ENCODE data around the gene IL15RA.
"Not testable (repeated sequence)": the region's sequence is repeated elsewhere in the genome, so short reads cannot be mapped to it uniquely, and the experiment has no call there.

IL15RA gene

GRCh38 chr10:5968681-5969453 is 8.5 kb downstream of the IL15RA start:
- TF ChIP-seq ZNF274 (IDR thresholded peaks at IDR 0.05; ENCODE audit: low read depth, low read length): no peak
- H3K4me3 ChIP-seq (ENCODE audit: low read length): no peak overlapping the region

DNA sequence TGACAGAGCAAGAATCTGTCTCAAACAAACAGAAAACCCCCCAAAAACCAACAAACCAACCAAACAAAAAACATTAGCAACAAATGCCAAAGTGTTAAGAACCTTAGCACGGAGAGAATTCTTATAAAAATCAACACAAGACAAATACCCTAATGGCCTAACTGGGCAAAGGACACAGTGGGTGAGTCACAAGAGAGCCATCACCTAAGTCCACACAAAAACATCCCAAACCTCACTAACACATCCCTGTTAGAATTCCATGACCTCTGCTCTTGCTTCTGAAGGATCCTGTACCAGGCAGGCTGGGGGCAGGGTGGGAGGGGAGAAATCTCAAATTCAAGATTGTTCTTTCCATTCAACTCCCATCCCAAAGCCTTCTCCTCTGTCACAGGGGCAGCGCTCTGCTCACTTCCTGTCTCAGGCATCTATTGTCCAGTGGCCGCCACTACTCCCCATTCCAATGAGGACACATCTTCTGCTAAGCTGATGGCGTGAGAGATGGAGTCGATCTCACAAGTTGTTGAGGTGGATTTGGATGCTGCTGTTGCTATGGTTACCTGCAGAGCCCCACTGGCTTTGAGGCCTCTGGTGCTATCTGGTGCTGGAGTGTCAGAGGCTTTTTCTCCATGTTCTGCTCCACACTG is 9.2 kb downstream of the IL15RA start:
- no peak overlapping the region for H3K4me3 ChIP-seq (ENCODE audit: low read length)
- TF ChIP-seq ZNF274 (IDR thresholded peaks at IDR 0.05; ENCODE audit: low read depth, low read length): no peak

DNA sequence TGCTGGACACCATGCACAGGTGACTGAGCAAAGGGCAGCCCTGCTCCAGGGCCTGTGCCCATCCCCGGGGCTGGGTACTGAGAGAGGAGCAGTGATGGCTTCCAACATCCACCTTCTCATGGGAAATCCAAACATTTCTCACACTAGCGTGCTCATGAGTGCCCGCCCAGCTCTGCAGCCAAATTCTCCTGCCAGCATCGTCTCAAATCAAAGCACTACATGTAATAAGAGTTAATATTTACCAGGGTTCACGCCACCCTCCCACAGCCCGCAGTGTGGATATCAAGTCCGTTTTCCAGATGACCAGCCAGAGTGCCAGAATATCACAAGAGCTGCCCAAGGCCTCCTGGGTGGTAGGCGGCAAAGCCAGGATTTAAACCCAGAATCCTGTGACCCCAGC is 12.1 kb downstream of the IL15RA start:
- no peak for TF ChIP-seq ZNF274 (IDR thresholded peaks at IDR 0.05; ENCODE audit: low read depth, low read length)
- H3K4me3 ChIP-seq (ENCODE audit: low read length): no peak overlapping the region

DNA sequence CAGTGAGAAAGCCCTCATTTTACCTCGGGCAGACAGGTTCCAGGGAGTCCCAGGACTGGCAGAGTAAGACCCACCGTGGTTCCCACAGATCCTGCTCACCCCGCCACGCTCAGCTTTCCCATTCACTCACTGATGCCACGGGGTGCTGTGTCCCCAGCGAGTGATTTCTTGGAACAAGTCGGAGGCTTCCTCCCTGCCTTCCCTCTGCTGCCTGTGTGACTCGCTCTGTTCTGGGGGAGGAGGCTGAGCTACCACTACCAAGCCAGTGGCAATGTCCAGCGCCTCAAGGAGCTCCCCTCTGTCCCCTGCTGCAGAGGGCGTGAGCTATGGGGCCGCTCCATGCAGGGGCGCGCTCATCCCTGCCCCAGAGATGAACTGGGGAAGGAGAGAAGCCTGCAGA is 12.6 kb downstream of the IL15RA start:
- no peak for TF ChIP-seq ZNF274 (IDR thresholded peaks at IDR 0.05; ENCODE audit: low read depth, low read length)

GRCh38 chr10:5963591-5963990 is 13.8 kb downstream of the IL15RA start:
- no peak for TF ChIP-seq ZNF274 (IDR thresholded peaks at IDR 0.05; ENCODE audit: low read depth, low read length)
- no peak overlapping the region for H3K4me3 ChIP-seq (ENCODE audit: low read length)

More for the DNA sequence above, 12.6 kb downstream of the IL15RA start:
- no peak overlapping the region for H3K4me3 ChIP-seq (ENCODE audit: low read length)

GRCh38 chr10:5963071-5963470 is 14.3 kb downstream of the IL15RA start:
- no peak overlapping the region for H3K4me3 ChIP-seq (ENCODE audit: low read length)
- TF ChIP-seq ZNF274 (IDR thresholded peaks at IDR 0.05; ENCODE audit: low read depth, low read length): no peak

DNA sequence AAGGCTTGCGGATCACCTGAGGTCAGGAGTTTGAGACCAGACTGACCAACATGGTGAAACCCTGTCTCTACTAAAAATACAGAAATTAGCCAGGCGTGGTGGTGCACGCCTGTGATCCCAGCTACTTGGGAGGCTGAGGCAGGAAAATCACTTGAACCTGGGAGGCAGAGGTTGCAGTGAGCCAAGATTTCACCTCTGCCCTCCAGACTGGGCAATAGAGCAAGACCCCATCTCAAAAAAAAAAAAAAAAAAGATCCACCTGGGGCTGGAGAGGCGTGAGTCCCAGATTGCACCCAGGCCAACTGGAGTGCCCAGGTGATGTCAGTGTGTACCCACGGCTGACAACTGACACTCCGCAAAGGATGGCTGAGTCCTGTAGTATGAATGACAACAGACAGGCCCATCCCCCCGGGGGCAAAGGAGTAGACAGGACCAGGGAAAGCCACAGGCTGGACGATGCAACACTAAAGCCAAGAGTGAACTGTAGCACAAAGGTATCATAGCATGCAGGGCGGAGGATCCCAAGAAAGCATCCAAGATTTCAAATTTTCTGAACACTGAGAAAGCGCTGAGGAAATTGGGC is 14.9 kb downstream of the IL15RA start:
- H3K4me3 ChIP-seq (ENCODE audit: low read length): not testable (repeated sequence)

- no peak for TF ChIP-seq ZNF274 (IDR thresholded peaks at IDR 0.05; ENCODE audit: low read depth, low read length)
- H3K4me3 ChIP-seq (ENCODE audit: low read length): no peak overlapping the region
Measured at GRCh38 chr10:5961405-5962100, 15.8 kb downstream of the IL15RA start.

- not testable (repeated sequence) for H3K4me3 ChIP-seq (ENCODE audit: low read length)
Measured at GRCh38 chr10:5960973-5961275, 16.4 kb downstream of the IL15RA start.

DNA sequence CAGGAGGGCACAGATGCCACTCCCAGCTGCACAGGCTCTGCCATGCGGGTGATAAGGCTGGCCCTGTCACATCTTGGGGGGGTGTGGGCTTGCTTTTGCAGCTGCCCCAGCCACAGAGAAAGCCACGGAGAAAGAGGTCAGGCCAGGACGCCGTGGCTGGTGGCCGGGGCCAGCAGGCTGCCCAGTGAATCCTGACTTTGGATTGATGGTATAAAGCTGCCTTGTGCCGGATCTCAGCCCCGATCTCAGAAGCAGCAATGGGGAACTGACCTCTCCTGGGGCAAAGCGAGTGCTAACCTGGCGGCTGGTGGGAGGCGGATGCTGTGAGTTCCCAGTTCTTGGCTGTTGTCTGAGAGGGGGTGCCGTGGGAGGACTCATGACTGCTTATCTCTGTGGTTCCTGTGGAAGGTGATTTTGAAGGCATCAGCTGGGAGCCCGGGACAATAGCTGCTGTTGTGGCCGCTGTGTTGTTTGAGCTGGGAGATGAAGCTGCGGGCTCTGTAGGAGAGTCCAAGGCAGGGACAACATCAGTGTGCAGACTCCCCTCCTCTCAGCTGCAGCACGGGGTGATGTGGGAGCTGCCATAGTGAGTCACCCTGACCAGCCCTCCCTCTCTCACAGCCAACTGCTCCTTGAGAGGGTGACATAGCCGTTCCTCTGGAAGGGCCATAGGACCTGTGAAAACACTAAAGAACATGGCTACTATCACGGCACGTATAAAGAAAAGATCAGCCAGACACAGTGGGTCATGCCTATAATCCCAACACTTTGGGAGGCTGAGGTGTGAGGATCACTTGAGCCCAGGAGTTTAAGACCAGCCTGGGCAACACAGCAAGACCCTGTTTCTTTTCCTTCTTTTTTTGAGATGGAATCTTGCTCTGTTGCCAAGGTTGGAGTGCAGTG is 17.0 kb downstream of the IL15RA start:
- no peak overlapping the region for H3K4me3 ChIP-seq (ENCODE audit: low read length)
- no peak for TF ChIP-seq ZNF274 (IDR thresholded peaks at IDR 0.05; ENCODE audit: low read depth, low read length)

GRCh38 chr10:5959581-5960069 is 17.7 kb downstream of the IL15RA start:
- TF ChIP-seq ZNF274 (IDR thresholded peaks at IDR 0.05; ENCODE audit: low read depth, low read length): no peak

GRCh38 chr10:5959142-5959541 is 18.2 kb downstream of the IL15RA start:
- no peak for TF ChIP-seq ZNF274 (IDR thresholded peaks at IDR 0.05; ENCODE audit: low read depth, low read length)

More at GRCh38 chr10:5959581-5960069, 17.7 kb downstream of the IL15RA start:
- H3K4me3 ChIP-seq (ENCODE audit: low read length): no peak overlapping the region

GRCh38 chr10:5958675-5959074 is 18.7 kb downstream of the IL15RA start:
- H3K4me3 ChIP-seq (ENCODE audit: low read length): no peak overlapping the region
- TF ChIP-seq ZNF274 (IDR thresholded peaks at IDR 0.05; ENCODE audit: low read depth, low read length): no peak

More at GRCh38 chr10:5959142-5959541, 18.2 kb downstream of the IL15RA start:
- H3K4me3 ChIP-seq (ENCODE audit: low read length): no peak overlapping the region

GRCh38 chr10:5958077-5958476 is 19.3 kb downstream of the IL15RA start:
- no peak for TF ChIP-seq ZNF274 (IDR thresholded peaks at IDR 0.05; ENCODE audit: low read depth, low read length)
- no peak overlapping the region for H3K4me3 ChIP-seq (ENCODE audit: low read length)

Measured in GM08714 (cell line).